CD4-positive, alpha-beta T cell treated with Interleukin-15 for 4 hours (primary cell): ENCODE data around the gene ZNF276.
"Not testable (repeated sequence)": the region's sequence is repeated elsewhere in the genome, so short reads cannot be mapped to it uniquely, and the experiment has no call there.

Source experiments
- DNase-seq: peaks from one replicate; pipeline ENCODE4 v3.0.0-alpha.2; 2020; ENCODE audit warnings: low spot score

ZNF276 gene

GRCh38 chr16:89737341-89738071 is 16.2 kb downstream of the ZNF276 start:
- DNase-seq: peak; percentile 56

- no peak for DNase-seq
These were observed 16.7 kb downstream of the ZNF276 start for GRCh38 chr16:89738072-89738377.

GRCh38 chr16:89738538-89739317 is 17.4 kb downstream of the ZNF276 start:
- DNase-seq: no peak

DNA sequence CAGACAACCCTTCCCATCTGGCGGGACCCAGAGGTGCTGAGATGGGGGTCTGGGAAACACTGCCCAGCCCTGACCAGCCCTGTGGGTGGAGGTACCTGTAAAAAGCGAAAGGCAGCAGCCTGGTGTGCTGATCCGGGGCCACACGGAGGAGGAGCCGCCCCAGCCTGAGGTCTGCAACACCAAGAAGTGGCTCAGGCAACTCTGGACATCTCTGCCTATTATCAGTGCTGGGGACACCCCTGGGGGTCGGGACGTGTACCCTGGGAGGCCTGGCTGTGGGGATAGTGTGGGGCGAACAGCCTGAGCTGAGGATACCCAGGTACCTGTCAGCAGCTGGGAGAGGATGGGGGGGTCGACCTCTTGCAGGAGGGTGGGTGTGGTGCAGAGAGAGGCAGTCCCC is 18.0 kb downstream of the ZNF276 start:
- DNase-seq: no peak

DNA sequence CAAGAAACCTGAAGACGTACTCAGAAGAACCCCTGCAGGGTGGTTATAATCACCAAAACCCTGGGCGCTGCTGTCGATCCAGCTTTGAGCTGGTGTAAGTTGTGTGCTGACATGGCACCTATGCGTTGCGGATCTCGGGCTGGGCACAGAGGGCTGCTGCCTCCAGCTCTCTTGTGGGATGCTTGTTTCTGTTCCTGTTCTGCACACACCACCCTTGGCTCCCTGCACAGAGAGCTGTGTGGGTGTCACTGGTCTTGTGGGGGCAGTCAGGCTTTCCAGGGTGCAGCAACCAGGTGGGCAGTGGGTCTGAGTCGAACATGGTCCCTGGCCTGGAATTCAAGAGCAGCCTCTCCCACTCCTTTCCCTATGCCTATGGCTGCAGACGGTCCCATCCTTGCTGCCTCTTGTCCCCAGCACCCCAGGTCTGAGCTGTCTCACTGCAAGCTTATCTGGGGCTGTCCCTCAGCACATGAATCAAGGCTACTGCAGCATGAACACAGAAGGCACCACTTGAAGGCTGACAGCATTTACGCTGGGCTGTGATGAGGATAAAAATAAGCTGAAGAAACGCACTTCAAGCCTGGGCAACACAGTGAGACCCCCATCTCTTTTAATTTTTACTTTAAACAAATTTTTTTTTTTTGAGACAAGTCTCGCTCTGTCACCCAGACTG is 20.1 kb downstream of the ZNF276 start:
- DNase-seq: no peak

- DNase-seq: no peak
These were observed 21.6 kb downstream of the ZNF276 start for GRCh38 chr16:89742948-89743347.

GRCh38 chr16:89744813-89745212 is 23.5 kb downstream of the ZNF276 start:
- DNase-seq: no peak

DNA sequence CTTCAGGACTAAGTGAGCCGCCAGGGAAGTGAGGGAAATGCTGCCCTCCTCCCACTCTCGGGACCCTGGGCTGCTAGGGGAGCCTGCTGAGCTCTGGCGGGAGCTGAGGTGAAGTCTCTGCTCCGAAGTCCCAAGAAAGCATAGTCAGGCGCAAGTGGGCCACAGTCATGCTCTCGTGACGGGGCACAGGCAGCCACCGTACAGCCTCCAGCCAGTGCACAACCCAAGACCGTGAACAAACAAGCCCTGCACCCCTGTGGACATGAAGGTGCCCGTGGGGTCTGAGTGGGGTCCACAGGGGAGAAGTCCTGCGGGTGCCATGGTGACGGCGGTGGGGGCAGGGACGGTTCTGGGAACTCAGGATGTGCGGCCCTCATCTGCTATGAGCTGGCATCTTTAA is 24.7 kb downstream of the ZNF276 start:
- no peak for DNase-seq

- DNase-seq: no peak
These were observed 26.7 kb downstream of the ZNF276 start for GRCh38 chr16:89748076-89748475.

DNA sequence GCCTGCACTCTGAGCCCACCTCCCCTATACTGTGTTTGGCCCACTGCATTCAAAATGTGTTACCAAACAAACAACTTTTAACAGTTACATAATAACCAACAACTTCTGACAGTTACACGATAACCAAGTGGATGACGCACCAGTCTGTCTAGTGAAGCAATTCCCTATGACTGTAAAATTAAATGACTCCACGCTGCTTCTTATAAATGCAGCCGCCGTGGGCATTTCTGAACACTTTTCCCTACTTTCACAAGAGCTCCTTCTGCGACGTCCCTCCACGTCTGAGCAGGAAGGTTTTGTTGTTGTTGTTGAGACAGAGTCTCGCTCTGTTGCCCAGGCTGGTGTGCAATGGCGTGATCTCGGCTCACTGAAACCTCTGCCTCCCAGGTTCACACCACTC is 27.6 kb downstream of the ZNF276 start:
- DNase-seq: no peak

GRCh38 chr16:89749637-89750036 is 28.3 kb downstream of the ZNF276 start:
- no peak for DNase-seq

- peak; percentile 25 for DNase-seq
These were observed 38.5 kb downstream of the ZNF276 start for GRCh38 chr16:89759746-89760340.

DNA sequence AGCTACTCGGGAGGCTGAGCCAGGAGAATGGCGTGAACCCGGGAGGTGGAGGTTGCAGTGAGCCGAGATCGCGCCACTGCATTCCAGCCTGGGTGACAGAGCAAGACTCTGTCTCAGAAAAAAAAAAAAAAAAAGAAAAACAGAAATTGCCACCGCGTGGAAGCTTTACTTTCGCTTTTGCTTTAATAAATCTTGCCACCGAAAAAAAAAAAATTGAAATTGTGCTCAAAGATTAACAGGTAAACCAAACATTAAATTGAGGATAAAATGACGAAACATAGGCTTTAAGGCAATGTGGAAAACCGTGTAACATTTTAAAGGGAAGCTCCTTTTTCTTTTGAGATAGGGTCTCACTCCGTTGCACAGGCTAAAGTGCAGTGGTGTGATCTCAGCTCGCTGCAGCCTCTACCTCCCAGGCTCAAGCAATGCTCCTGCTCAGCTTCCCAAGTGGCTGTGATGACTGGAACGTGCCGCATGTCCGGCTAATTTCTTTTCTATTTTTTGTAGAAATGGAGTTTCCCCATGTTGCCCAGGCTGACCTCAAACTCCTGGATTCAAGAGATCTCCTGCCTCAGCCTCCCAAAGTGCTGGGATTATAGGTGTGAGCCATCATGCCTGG is 40.1 kb downstream of the ZNF276 start:
- no peak for DNase-seq

DNA sequence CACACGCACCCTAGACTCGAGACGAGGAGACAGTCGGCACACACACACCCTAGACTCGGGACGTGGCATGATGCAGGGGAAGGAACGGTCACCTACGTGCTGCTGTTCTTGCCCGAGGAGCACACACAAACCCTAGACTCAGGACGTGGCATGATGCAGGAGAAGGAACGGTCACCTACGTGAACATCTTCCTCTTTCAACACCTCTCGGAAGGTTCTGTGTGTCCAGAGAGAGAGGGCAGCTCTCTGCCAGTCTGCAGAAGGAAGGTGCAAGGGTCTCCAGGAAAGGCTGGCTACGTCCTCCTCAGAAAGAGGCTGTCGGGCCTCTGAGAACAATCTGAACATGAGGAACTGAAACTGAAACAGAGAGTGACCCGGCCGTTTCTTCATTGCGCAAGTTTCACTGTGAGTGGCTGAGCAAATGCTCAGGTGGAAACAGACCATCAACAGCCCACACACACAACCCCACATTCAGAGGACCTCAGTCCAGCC is 43.4 kb downstream of the ZNF276 start:
- DNase-seq: peak; percentile 57

- DNase-seq: no peak
These were observed 44.0 kb downstream of the ZNF276 start for GRCh38 chr16:89765292-89765830.

- no peak for DNase-seq
These were observed 49.0 kb downstream of the ZNF276 start for GRCh38 chr16:89770367-89770766.

- no peak for DNase-seq
These were observed 53.9 kb downstream of the ZNF276 start for GRCh38 chr16:89775223-89775622.

- DNase-seq: not testable (repeated sequence)
These were observed 56.9 kb downstream of the ZNF276 start for GRCh38 chr16:89778211-89778610.

- no peak for DNase-seq
These were observed 58.0 kb downstream of the ZNF276 start for GRCh38 chr16:89779231-89779908.

- DNase-seq: no peak
These were observed 58.6 kb downstream of the ZNF276 start for GRCh38 chr16:89779909-89780305.

GRCh38 chr16:89782489-89782888 is 61.2 kb downstream of the ZNF276 start:
- DNase-seq: no peak
